Keratinocyte (primary cell): ENCODE data around the gene CARD6. TPM values are rescaled to one million over a fixed set of nuclear protein-coding genes. Genes with fewer than 3 reads are reported as not detected.

Experiments
- DNase-seq: peaks from one replicate; pipeline ENCODE4 v3.0.0-alpha.2; 2011; ENCODE audit warnings: low read depth, missing footprints, low spot score
- FAIRE-seq: peaks from 2 replicates; lab custom pipeline; 2011; peaks lifted over from hg19 to GRCh38; lab: Jason Lieb, UNC
- H2AFZ ChIP-seq: 2 replicates; pipeline ENCODE4 v1.6.0; 2012; ENCODE audit warnings: low read length, control low read depth, inconsistent platforms; ENCODE audit not compliant: control insufficient read depth
- H3K27ac ChIP-seq: 2 replicates; pipeline ENCODE4 v1.5.1; 2011; ENCODE audit warnings: low read length; ENCODE audit not compliant: control insufficient read depth, insufficient read depth
- H3K27me3 ChIP-seq: 3 replicates; pipeline ENCODE4 v1.6.0; 2011; ENCODE audit warnings: low read length; ENCODE audit not compliant: control insufficient read depth, insufficient read depth; ENCODE audit errors: extremely low read depth
- H3K36me3 ChIP-seq, 2 experiments: 2 replicates in 1 of 2; 3 replicates in 1 of 2; pipeline ENCODE4 v1.5.1; 2011; ENCODE audit warnings: low read length in 2 of 2, mild to moderate bottlenecking in 1 of 2; ENCODE audit not compliant: control insufficient read depth in 2 of 2, insufficient read depth in 2 of 2; ENCODE audit errors: extremely low read depth in 1 of 2
- H3K4me1 ChIP-seq: 3 replicates; pipeline ENCODE4 v1.5.1; 2011; ENCODE audit warnings: low read length; ENCODE audit not compliant: control insufficient read depth, insufficient read depth; ENCODE audit errors: extremely low read depth
- H3K4me2 ChIP-seq: 3 replicates; pipeline ENCODE4 v1.6.0; 2011; ENCODE audit warnings: low read depth, low read length; ENCODE audit not compliant: control insufficient read depth, insufficient read depth; ENCODE audit errors: extremely low read depth
- H3K4me3 ChIP-seq, 3 experiments: fragments of 200-600 bp in 1 of 3; sonication (generic) in 1 of 3; 2 replicates in 2 of 3; 3 replicates in 1 of 3; pipeline ENCODE4 v1.5.1; 2011 to 2016; ENCODE audit warnings: low read length in 3 of 3, mild to moderate bottlenecking in 3 of 3, control low read depth in 2 of 3, inconsistent platforms in 1 of 3, low read depth in 1 of 3, mixed read lengths in 1 of 3, mixed run types in 1 of 3, moderate library complexity in 1 of 3; ENCODE audit not compliant: control insufficient read depth in 2 of 3, insufficient read depth in 2 of 3; ENCODE audit errors: extremely low read depth in 1 of 3
- H3K79me2 ChIP-seq: 2 replicates; pipeline ENCODE4 v1.6.0; 2012; ENCODE audit warnings: low read length; ENCODE audit not compliant: control insufficient read depth, insufficient read depth
- H3K9ac ChIP-seq: 3 replicates; pipeline ENCODE4 v1.6.0; 2011; ENCODE audit warnings: low read length; ENCODE audit not compliant: control insufficient read depth, insufficient read depth; ENCODE audit errors: extremely low read depth
- H3K9me1 ChIP-seq: 3 replicates; pipeline ENCODE4 v1.6.0; 2011; ENCODE audit warnings: low read length; ENCODE audit not compliant: control insufficient read depth, insufficient read depth; ENCODE audit errors: extremely low read depth
- H3K9me3 ChIP-seq: 2 replicates; pipeline ENCODE4 v1.5.1; 2012; ENCODE audit warnings: low read depth, low read length; ENCODE audit not compliant: control insufficient read depth
- H4K20me1 ChIP-seq: 3 replicates; pipeline ENCODE4 v1.6.0; 2011; ENCODE audit warnings: low read length; ENCODE audit not compliant: control insufficient read depth, insufficient read depth; ENCODE audit errors: extremely low read depth
- CTCF ChIP-seq, 3 experiments: IDR thresholded peaks in 1 of 3; conservative IDR thresholded peaks in 1 of 3; optimal IDR thresholded peaks in 1 of 3; 2 replicates in 2 of 3; 3 replicates in 1 of 3; pipeline versions ENCODE3 to v1.5.1; 2011; ENCODE audit warnings: low read length in 3 of 3, mild to moderate bottlenecking in 3 of 3, moderate library complexity in 2 of 3, control low read depth in 1 of 3, inconsistent platforms in 1 of 3; ENCODE audit not compliant: insufficient read depth in 2 of 3; ENCODE audit errors: extremely low read depth in 1 of 3
- EZH2 ChIP-seq: IDR thresholded peaks from one replicate; pipeline ENCODE4 v1.6.1; 2012; ENCODE audit warnings: inconsistent platforms, mild to moderate bottlenecking, low read length, moderate library complexity
- dilution Hi-C: fragments of 300-500 bp; cut with MboI; formaldehyde crosslinking; loops from one replicate; pipeline ENCODE4 v1.7.0; 2020; ENCODE audit warnings: low sequenced_read_pairs; ENCODE audit not compliant: extremely low pct_ligation_motif_present
- polyA plus RNA-seq, 5 experiments: library from polyadenylated mRNA; depleted of rRNA in 3 of 5; stranded (reverse) in 3 of 5; stranded (forward) in 1 of 5; unstranded in 1 of 5; fragments of >200 nt; gene quantifications; 1 replicate in 1 of 5; 2 replicates in 3 of 5; 3 replicates in 1 of 5; pipeline versions ENCODE4 v1.2.1 to v1.2.3, GENCODE V29; 2011 to 2012; ENCODE audit warnings: missing spikeins in 2 of 5, low read depth in 1 of 5, low replicate concordance in 1 of 5

The CARD6 gene
- polyA plus RNA-seq, 1 donor (not counting 4 experiments of a cell fraction or from before 2014, with no cell fraction given), result 4.4 TPM

DNA sequence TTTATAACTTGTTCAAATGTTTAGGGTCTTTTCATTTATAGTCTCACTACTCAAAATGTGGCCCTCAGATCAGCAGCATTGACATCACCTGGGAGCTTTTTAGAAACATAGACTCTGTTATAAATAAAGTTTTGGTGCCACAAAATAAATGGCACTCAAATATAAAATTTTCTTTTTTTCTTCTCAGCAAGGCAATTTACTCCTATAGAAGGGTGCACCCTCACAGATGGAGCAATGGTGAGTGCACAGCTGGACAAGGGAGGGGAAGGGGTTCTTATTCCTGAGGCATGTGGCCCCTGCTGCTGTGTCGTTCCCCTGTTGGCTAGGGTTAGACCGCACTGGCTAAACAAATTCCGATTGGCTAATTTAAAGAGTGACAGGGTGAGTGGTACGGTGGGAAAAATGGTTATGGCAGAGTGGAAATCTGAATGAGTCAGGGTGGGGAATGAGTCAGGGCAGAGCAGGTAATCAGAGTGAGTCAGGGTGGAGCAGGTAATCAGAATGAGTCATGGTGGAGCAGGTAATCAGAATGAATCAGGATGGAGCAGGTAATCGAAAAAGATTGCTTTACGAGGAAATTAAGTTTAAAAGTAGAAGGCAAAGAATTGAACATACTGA lies 36.3 kb downstream of the CARD6 start:
- no peak overlapping the region for H2AFZ ChIP-seq
- no peak overlapping the region for H3K4me2 ChIP-seq
- DNase-seq (peak; percentile 21), FAIRE-seq (no peak)
- no peaks in the 10 kb centered on the region for H4K20me1 ChIP-seq
- no peaks in the 10 kb centered on the region for H3K9me1 ChIP-seq
- H3K36me3 ChIP-seq, result no peaks in the 10 kb centered on the region
- H3K9ac ChIP-seq, result no peak overlapping the region
- no peak overlapping the region for H3K4me3 ChIP-seq
- no peaks in the 10 kb centered on the region for H3K4me1 ChIP-seq
- peaks cover 9% of the 10 kb centered on the region for H3K9me3 ChIP-seq
- no peak overlapping the region for H3K27ac ChIP-seq
- dilution Hi-C loops, result no loop called here
- H3K79me2 ChIP-seq, result no peaks in the 10 kb centered on the region
- H3K27me3 ChIP-seq, result no peaks in the 10 kb centered on the region
- TF ChIP-seq CTCF (optimal IDR thresholded peaks at IDR 0.05 in 1 of 3, IDR thresholded peaks at IDR 0.05 in 1 of 3, conservative IDR thresholded peaks at IDR 0.05 in 1 of 3; ENCODE audit: extremely low read depth in 1 of 3, insufficient read depth in 2 of 3, low read length in 3 of 3) (no peak), EZH2 (no peak)

GRCh38 chr5:40879163-40879942 lies 38.2 kb downstream of the CARD6 start:
- no peak overlapping the region for H3K4me3 ChIP-seq
- no peaks in the 10 kb centered on the region for H3K27me3 ChIP-seq
- H3K79me2 ChIP-seq, result no peaks in the 10 kb centered on the region
- H3K27ac ChIP-seq, result no peak overlapping the region
- H3K9me3 ChIP-seq, result peaks cover 9% of the 10 kb centered on the region
- TF ChIP-seq EZH2, result no peak
- peak in 2 of 3 experiments; percentile 13 for TF ChIP-seq CTCF (optimal IDR thresholded peaks at IDR 0.05 in 1 of 3, IDR thresholded peaks at IDR 0.05 in 1 of 3, conservative IDR thresholded peaks at IDR 0.05 in 1 of 3; ENCODE audit: extremely low read depth in 1 of 3, insufficient read depth in 2 of 3, low read length in 3 of 3)
- no peaks in the 10 kb centered on the region for H4K20me1 ChIP-seq
- FAIRE-seq (no peak), DNase-seq (no peak)
- no peak overlapping the region for H3K4me2 ChIP-seq
- dilution Hi-C loops, result no loop called here
- H3K9ac ChIP-seq, result no peak overlapping the region
- H2AFZ ChIP-seq, result no peak overlapping the region
- H3K36me3 ChIP-seq, result no peaks in the 10 kb centered on the region
- no peaks in the 10 kb centered on the region for H3K9me1 ChIP-seq
- no peaks in the 10 kb centered on the region for H3K4me1 ChIP-seq
